ENCODE measurements around the gene BORCS6.

DNA sequence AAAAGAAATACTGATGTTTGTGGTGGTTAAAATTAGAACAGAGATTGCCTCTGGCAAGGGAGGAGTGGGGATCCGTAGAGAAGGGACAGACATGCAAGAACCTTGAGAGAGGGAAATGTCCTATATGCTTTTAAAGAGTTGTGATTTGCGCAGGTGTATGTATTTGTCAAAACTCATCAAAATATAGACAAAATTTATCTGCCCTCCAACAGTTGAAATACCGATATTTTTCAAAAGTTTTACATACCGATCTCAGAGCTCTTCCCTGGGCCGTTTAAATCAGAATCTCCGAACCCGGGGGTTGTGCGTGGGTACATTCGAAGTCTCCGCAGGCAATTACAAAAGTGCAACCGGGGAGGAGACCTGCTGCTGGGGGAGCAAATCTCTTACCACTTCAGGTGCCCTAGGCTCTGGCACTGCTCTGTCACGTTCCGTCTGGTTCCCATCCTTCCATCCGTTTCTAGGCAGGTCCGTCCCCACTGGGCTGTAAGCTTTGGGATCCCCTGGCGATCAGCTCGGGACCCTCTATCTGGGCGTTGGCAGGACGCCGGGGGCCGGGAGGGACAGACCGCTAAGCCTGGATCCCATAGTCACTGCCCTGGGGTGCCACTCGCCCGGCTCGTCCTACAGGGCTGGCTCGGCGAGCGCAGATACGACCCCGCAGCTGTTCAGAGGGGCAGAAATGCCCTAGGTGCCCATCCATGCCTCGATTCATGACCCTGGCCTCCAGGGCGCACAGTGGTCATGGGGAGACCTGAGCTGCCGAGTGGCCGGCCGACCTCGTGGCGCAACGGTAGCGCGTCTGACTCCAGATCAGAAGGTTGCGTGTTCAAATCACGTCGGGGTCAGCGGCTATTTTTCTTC lies 4.2 kb downstream of the BORCS6 start:
- TF ChIP-seq CTCF (IDR thresholded peaks at IDR 0.05) (no peak), POLR2A (IDR thresholded peaks at IDR 0.05) (no peak)
